GM18870 (cell line): ENCODE data around the gene UGT3A2.
"Not testable (repeated sequence)": the region's sequence is repeated elsewhere in the genome, so short reads cannot be mapped to it uniquely, and the experiment has no call there.

Experiments
- ATAC-seq: cut with Tn5 transposase; IDR thresholded peaks from one replicate; pipeline ENCODE4 v1.9.1; 2021; ENCODE audit warnings: moderate library complexity; ENCODE audit not compliant: unreplicated experiment

Gene UGT3A2

GRCh38 chr5:36055984-36056383 is 10.7 kb downstream of the UGT3A2 start:
- ATAC-seq, result no peak

- ATAC-seq, result no peak
Measured at GRCh38 chr5:36054647-36055046, 12.0 kb downstream of the UGT3A2 start.

GRCh38 chr5:36052538-36052937 is 14.1 kb downstream of the UGT3A2 start:
- ATAC-seq, result no peak

DNA sequence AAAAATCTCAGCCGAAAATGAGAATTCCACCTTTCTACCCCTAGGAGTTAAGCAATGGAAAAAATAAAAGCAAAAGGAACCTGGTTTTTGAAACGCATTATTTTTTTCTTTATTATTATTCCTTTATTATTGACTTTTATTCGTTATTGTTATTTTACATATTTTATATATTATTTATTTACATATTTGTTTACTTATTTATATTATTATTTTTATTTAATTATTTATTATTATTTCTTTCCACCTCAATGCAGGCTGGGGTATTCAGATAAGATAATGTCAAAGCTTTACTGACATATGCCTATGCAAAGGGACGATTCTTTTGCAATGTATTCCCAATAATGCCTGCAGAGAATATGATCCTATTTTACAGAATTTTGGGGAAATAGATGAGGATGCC is 16.7 kb downstream of the UGT3A2 start:
- ATAC-seq, result no peak

- ATAC-seq, result no peak
Measured at GRCh38 chr5:36047384-36048160, 19.1 kb downstream of the UGT3A2 start.

- ATAC-seq, result no peak
Measured at GRCh38 chr5:36045895-36046294, 20.8 kb downstream of the UGT3A2 start.

DNA sequence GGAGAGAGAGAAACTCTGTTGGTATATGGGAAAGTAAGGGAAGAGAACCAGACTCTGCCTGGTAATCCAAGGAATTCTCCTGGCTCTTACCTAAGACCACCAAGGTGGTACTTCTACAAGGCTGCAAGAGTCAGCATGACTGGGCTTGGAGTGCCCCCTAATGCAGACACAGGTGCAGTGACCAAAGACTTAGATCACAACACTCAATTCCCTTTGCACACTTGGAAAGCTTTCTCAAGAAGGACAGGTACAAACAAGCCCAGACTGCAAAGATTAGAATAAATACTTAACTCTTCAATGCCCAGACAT is 25.2 kb downstream of the UGT3A2 start:
- no peak for ATAC-seq

DNA sequence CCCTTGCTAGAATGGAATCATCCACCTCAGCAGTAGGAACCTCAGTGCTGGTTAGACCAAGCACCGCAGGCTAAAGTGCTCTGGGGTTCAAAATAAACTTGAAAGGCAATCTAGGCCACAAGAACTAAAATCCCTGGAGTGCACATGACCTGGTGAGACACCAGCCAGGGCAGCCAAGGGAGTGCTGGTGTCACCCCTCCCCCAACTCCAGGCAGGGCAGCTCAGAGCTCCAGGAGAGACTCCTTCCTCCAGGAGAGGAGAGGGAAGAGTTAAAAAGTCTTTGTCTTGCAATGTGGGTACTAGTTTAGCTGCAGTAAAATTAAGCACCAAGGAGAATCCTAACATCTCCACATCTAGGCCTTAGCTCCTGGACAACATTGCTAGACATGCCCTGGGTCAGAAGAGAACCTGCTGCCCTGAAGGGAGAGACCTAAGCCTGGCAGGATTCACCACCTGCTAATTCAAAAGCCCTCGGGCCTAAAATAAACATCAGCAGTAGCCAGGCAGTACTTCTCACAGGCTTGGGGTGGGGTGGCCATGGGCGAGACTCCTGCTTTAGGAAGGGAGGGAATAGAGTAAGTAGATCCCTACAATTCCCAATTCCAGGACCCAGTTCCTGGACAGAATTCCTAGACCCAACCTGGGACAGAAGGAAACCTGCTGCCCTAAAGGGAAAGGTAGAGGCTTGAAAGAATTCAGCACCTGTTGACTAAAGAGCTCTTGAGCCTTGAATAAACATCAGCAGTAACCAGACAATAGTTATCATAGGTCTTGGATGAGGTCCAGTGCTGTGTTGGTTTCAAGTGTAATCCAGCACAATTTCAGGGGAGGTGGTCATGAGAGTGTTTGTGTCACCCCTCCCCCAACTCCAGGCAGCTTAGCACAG is 25.8 kb downstream of the UGT3A2 start:
- no peak for ATAC-seq

DNA sequence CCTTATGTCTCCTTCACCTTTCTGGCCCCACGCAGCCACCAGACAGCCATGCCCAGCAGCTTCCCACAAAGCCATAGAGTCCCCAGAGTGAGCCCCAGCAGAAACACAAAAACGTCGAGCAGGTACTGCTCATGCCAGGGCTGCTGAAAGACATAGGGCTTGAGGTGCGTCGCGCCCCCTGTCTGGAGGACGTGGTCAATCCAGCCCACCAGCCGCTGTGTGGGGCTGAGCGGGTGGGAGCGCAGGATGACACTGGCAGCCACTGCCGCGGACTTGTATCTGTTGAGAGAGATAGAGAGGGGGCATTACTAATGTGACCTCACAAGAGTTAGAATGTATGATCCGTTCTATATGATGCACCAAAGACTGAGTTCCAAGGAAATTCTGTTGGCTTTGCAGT is 31.0 kb downstream of the UGT3A2 start:
- no peak for ATAC-seq

- not testable (repeated sequence) for ATAC-seq
Measured at GRCh38 chr5:36034536-36035134, 32.0 kb downstream of the UGT3A2 start.

- no peak for ATAC-seq
Measured at GRCh38 chr5:36033486-36033885, 33.2 kb downstream of the UGT3A2 start.

DNA sequence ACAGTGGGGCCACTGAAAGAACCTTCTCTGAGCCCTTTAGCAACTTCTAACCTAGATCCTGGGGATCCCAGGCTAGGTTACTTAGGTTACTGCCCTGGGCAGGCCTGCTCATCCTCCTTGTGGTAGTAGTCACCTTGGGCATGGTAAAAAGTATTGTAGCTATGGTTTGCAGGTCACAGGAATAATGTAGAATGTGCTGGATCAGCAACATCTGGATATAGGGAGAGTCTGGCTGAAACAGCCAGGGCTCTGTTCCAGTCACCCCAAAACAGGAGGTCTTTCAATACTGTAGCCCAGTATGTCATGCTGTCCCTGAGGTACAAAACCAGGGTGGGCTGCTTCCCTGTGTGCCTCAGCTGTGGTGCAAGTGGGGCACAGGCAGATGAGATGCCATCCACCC is 33.6 kb downstream of the UGT3A2 start:
- ATAC-seq, result no peak

DNA sequence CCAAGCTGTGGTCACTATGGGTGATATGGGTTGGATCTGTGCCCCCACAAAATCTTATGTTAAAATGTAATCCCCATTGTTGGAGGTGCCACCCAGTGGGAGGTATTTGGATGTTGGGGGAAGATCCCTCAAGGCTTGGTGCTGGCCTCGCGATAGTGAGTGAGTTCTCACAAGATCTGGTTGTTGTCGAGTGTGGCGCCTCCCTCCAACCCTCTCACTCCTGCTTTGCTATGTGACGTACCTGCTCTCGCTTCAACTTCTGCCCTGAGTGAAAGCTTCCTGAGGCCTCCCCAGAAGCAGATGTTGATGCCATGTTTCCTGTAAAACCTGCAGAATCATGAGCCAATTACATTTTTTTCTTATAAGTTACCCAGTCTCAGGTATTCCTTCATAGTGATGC is 35.5 kb downstream of the UGT3A2 start:
- ATAC-seq, result no peak

DNA sequence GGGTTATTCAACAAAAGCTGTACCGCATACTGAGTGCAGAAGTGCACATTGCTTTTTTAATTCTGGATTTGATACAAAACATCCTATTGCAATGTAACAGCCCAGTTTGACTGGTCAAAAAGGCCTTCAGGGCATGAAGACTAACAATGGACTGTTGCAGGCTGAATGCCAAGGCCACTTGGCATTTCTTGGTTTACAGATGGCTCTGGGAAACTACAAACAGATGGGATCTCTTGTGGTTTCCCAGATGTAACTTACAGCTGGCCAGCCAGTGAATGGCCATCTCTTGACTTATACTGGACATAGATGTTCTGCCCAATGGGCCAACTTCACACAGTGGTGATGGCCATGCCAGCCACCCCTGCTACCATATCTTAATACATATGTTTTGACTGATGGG is 36.8 kb downstream of the UGT3A2 start:
- ATAC-seq, result no peak

- no peak for ATAC-seq
Measured at GRCh38 chr5:36028816-36029465, 37.7 kb downstream of the UGT3A2 start.

GRCh38 chr5:36027711-36028110 is 39.0 kb downstream of the UGT3A2 start:
- ATAC-seq, result no peak

DNA sequence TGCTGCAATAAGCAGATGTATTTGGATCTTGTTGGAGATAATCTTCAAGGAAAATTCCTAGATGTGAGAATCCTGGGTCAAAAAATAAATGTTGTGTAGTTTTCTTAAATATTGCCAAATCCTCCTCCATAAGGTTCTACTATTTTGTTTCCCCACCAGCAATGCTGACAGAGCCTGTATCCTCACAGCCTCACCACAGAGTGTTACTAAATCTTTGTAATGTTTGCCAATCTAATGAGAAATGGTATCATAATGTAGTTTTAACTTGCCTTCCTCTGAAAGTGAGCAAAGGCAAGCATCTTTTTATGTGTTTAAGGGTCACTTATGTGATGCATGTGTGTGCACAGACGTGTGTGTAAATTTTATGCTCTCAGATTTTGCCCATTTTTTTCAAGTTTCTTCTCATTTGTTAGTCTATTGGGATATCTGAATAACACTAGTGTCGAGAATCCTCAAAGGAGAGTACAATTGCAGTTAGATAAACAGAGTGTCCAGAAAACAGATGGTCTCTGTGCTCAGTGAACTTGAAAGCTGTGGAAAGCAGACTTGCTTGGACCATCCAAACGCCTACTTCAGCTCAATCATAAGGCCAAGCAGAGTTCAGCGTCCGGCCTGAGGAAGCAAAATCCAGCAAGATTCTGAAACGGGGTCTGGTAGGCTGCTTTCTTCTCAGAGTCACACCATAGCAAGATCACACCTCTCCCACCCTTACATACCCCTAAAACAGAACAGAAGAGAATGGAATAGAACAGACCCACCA is 39.8 kb downstream of the UGT3A2 start:
- no peak for ATAC-seq

DNA sequence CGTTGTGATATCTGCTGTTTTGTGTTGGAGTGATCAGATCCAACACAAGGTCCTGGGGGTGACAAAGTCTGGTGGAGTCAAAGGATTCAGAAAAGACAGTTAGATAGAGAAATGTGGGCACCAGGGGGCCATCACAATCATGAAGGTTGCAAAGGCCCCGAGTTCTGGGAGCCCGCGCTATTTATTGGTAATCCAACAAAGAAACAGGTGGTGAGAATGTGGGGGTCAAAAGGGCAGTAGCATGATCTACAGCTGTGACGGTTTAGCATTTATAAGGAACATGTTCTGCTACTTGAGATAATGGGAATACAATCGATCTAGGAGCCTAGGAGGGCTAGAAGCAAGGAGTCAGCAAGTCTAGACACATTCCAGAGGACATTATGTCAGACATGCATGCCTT is 44.4 kb downstream of the UGT3A2 start:
- not testable (repeated sequence) for ATAC-seq

- not testable (repeated sequence) for ATAC-seq
Measured at GRCh38 chr5:36019584-36019983, 47.1 kb downstream of the UGT3A2 start.

DNA sequence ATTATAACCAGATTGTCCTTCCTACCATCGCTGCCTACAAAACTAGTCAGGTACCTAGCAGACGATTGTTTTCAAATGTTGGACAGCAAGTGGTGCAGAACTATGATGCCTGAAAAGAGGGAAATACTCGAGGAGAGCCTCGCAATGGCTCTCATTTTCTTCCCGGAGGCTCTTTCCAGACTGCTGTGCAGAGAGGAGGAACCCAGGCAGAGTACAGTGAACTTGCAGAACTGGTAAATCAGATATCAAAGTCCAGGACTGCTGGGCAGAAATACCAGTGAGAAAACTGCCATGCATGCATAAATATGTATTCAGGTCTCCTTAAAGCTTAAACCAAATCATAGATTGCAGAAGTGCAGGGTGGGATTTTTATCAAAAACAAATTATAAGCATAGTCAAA is 49.1 kb downstream of the UGT3A2 start:
- ATAC-seq, result no peak

- no peak for ATAC-seq
Measured at GRCh38 chr5:36017004-36017403, 49.7 kb downstream of the UGT3A2 start.
